ENCODE measurements around the gene TAGLN.

The TAGLN gene

GRCh38 chr11:117212697-117213355, 13.7 kb downstream of the TAGLN start:
- Histone ChIP-seq H3K4me3 (ENCODE audit: low read depth in 1 of 2, low read length in 2 of 2) (no peak overlapping the region), H2AFZ (ENCODE audit: low read depth, low read length) (no peak overlapping the region), H3K27me3 (ENCODE audit: insufficient read depth, low read length, poor library complexity) (no peaks in the 10 kb centered on the region), H3K9me3 (ENCODE audit: insufficient read depth, low read length, severe bottlenecking) (no peaks in the 10 kb centered on the region), H4K20me1 (ENCODE audit: insufficient read depth, low read length) (no peaks in the 10 kb centered on the region), H3K36me3 (ENCODE audit: insufficient read depth, low read length) (peaks cover 47% of the 10 kb centered on the region), H3K9ac (ENCODE audit: low read depth, low read length) (no peak overlapping the region), H3K4me1 (ENCODE audit: insufficient read depth, low read length) (no peaks in the 10 kb centered on the region), H3K27ac (ENCODE audit: low read length) (no peak overlapping the region), H3K79me2 (ENCODE audit: insufficient read depth, low read length) (no peaks in the 10 kb centered on the region), H3K4me2 (ENCODE audit: insufficient read depth, low read length) (no peak overlapping the region)
- no peak for ATAC-seq (ENCODE audit: insufficient read depth, low read depth)
- TF ChIP-seq, protein P1, sequence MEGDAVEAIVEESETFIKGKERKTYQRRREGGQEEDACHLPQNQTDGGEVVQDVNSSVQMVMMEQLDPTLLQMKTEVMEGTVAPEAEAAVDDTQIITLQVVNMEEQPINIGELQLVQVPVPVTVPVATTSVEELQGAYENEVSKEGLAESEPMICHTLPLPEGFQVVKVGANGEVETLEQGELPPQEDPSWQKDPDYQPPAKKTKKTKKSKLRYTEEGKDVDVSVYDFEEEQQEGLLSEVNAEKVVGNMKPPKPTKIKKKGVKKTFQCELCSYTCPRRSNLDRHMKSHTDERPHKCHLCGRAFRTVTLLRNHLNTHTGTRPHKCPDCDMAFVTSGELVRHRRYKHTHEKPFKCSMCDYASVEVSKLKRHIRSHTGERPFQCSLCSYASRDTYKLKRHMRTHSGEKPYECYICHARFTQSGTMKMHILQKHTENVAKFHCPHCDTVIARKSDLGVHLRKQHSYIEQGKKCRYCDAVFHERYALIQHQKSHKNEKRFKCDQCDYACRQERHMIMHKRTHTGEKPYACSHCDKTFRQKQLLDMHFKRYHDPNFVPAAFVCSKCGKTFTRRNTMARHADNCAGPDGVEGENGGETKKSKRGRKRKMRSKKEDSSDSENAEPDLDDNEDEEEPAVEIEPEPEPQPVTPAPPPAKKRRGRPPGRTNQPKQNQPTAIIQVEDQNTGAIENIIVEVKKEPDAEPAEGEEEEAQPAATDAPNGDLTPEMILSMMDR (IDR thresholded peaks at IDR 0.05; ENCODE audit: borderline replicate concordance, extremely low read depth, low read length, poor library complexity, severe bottlenecking): no peak
- TF ChIP-seq EZH2 (IDR thresholded peaks at IDR 0.05; ENCODE audit: borderline replicate concordance, low read depth, low read length, severe bottlenecking): no peak
- DNase-seq: no peak

DNA sequence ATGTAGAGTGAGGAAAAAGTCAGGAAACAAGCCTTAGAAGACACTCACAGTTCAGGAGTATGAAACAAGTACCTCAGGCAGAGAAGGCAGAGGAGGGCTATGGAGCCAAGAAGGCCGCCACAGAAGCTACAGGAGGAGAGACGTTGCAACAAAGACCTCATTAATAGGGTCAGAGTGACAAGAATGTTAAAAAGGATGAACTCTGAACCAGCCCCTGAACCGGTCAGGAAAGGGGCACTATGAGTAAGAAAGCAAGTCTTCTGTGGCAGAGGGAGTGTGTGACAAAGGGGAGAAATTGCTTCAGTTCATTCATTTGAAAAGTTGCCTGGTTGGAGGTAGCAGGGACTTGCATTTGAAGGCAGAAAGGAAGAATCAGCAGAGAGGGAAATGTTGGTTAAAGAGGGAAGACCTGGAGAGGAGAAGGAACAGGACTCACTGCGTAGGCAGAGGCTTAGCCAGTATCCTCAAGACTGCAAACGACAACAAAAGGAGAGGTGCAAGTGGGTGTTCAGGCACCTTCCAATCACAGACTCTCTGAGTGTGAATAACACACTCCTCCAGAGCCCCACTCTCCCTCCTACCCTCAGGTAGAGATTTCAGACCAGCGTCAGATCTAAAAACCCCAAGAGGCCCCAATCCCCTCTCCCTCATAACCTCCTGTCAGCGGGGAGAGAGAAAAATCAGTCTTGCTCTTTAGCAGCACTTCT, 15.4 kb downstream of the TAGLN start:
- DNase-seq: no peak

GRCh38 chr11:117217141-117218084, 18.2 kb downstream of the TAGLN start:
- no peak overlapping the region for H3K9ac ChIP-seq (ENCODE audit: low read depth, low read length)
- peaks cover 87% of the 10 kb centered on the region for H3K36me3 ChIP-seq (ENCODE audit: insufficient read depth, low read length)
- no peaks in the 10 kb centered on the region for H3K9me3 ChIP-seq (ENCODE audit: insufficient read depth, low read length, severe bottlenecking)
- H3K4me1 ChIP-seq (ENCODE audit: insufficient read depth, low read length): no peaks in the 10 kb centered on the region
- no peak overlapping the region for H2AFZ ChIP-seq (ENCODE audit: low read depth, low read length)
- ATAC-seq (ENCODE audit: insufficient read depth, low read depth) (no peak), DNase-seq (no peak)
- H4K20me1 ChIP-seq (ENCODE audit: insufficient read depth, low read length): no peaks in the 10 kb centered on the region
- no peak overlapping the region for H3K4me2 ChIP-seq (ENCODE audit: insufficient read depth, low read length)
- H3K4me3 ChIP-seq (ENCODE audit: low read depth in 1 of 2, low read length in 2 of 2): no peak overlapping the region
- no peaks in the 10 kb centered on the region for H3K79me2 ChIP-seq (ENCODE audit: insufficient read depth, low read length)
- TF ChIP-seq, protein P1 (IDR thresholded peaks at IDR 0.05; ENCODE audit: borderline replicate concordance, extremely low read depth, low read length, poor library complexity, severe bottlenecking): no peak
- TF ChIP-seq EZH2 (IDR thresholded peaks at IDR 0.05; ENCODE audit: borderline replicate concordance, low read depth, low read length, severe bottlenecking): no peak
- no peak overlapping the region for H3K27ac ChIP-seq (ENCODE audit: low read length)
- no peaks in the 10 kb centered on the region for H3K27me3 ChIP-seq (ENCODE audit: insufficient read depth, low read length, poor library complexity)

More for the DNA sequence above, 15.4 kb downstream of the TAGLN start:
- ATAC-seq (ENCODE audit: insufficient read depth, low read depth): no peak
- H3K36me3 ChIP-seq (ENCODE audit: insufficient read depth, low read length): peaks cover 64% of the 10 kb centered on the region
- no peak overlapping the region for H3K9ac ChIP-seq (ENCODE audit: low read depth, low read length)
- H4K20me1 ChIP-seq (ENCODE audit: insufficient read depth, low read length): no peaks in the 10 kb centered on the region
- TF ChIP-seq, protein P1 (IDR thresholded peaks at IDR 0.05; ENCODE audit: borderline replicate concordance, extremely low read depth, low read length, poor library complexity, severe bottlenecking): no peak
- no peak for TF ChIP-seq EZH2 (IDR thresholded peaks at IDR 0.05; ENCODE audit: borderline replicate concordance, low read depth, low read length, severe bottlenecking)
- no peaks in the 10 kb centered on the region for H3K9me3 ChIP-seq (ENCODE audit: insufficient read depth, low read length, severe bottlenecking)
- H3K79me2 ChIP-seq (ENCODE audit: insufficient read depth, low read length): no peaks in the 10 kb centered on the region
- no peak overlapping the region for H3K4me2 ChIP-seq (ENCODE audit: insufficient read depth, low read length)
- H3K27me3 ChIP-seq (ENCODE audit: insufficient read depth, low read length, poor library complexity): no peaks in the 10 kb centered on the region
- H2AFZ ChIP-seq (ENCODE audit: low read depth, low read length): no peak overlapping the region
- no peak overlapping the region for H3K27ac ChIP-seq (ENCODE audit: low read length)
- no peak overlapping the region for H3K4me3 ChIP-seq (ENCODE audit: low read depth in 1 of 2, low read length in 2 of 2)
- H3K4me1 ChIP-seq (ENCODE audit: insufficient read depth, low read length): no peaks in the 10 kb centered on the region
